ENCODE measurements around the gene CIAO2B.

Gene CIAO2B

GRCh38 chr16:66943426-66944053 is 9.3 kb upstream of the CIAO2B start:
- no peak for TF ChIP-seq CTCF (conservative IDR thresholded peaks at IDR 0.05; ENCODE audit: low read length)
- no peak overlapping the region for H3K4me3 ChIP-seq (ENCODE audit: low read length)
- DNase-seq (ENCODE audit: low read depth) = no peak

- H3K4me3 ChIP-seq (ENCODE audit: low read length) = no peak overlapping the region
- DNase-seq (ENCODE audit: low read depth) = no peak
- TF ChIP-seq CTCF (conservative IDR thresholded peaks at IDR 0.05; ENCODE audit: low read length) = no peak
Observed at GRCh38 chr16:66942981-66943380, 8.8 kb upstream of the CIAO2B start.

GRCh38 chr16:66940236-66940635 is 6.0 kb upstream of the CIAO2B start:
- no peak for DNase-seq (ENCODE audit: low read depth)
- TF ChIP-seq CTCF (conservative IDR thresholded peaks at IDR 0.05; ENCODE audit: low read length) = no peak
- no peak overlapping the region for H3K4me3 ChIP-seq (ENCODE audit: low read length)

GRCh38 chr16:66939366-66939765 is 5.2 kb upstream of the CIAO2B start:
- no peak for TF ChIP-seq CTCF (conservative IDR thresholded peaks at IDR 0.05; ENCODE audit: low read length)
- H3K4me3 ChIP-seq (ENCODE audit: low read length) = no peak overlapping the region
- DNase-seq (ENCODE audit: low read depth) = no peak

- no peak for TF ChIP-seq CTCF (conservative IDR thresholded peaks at IDR 0.05; ENCODE audit: low read length)
- H3K4me3 ChIP-seq (ENCODE audit: low read length) = no peak overlapping the region
- DNase-seq (ENCODE audit: low read depth) = no peak
Observed at GRCh38 chr16:66937725-66938337, 3.6 kb upstream of the CIAO2B start.

GRCh38 chr16:66936889-66937554 is 2.8 kb upstream of the CIAO2B start:
- H3K4me3 ChIP-seq (ENCODE audit: low read length) = no peak overlapping the region
- DNase-seq (ENCODE audit: low read depth) = no peak
- no peak for TF ChIP-seq CTCF (conservative IDR thresholded peaks at IDR 0.05; ENCODE audit: low read length)

GRCh38 chr16:66936462-66936861 is 2.3 kb upstream of the CIAO2B start:
- no peak for DNase-seq (ENCODE audit: low read depth)
- no peak for TF ChIP-seq CTCF (conservative IDR thresholded peaks at IDR 0.05; ENCODE audit: low read length)
- H3K4me3 ChIP-seq (ENCODE audit: low read length) = no peak overlapping the region

Measured in AG10803 (cell line).